ENCODE results near the gene SYCN. TPM values are rescaled to one million over a fixed set of nuclear protein-coding genes. Genes with fewer than 3 reads are reported as not detected.
"Not testable (repeated sequence)": the region's sequence is repeated elsewhere in the genome, so short reads cannot be mapped to it uniquely, and the experiment has no call there.

Gene SYCN
- total RNA-seq, 4 donors from 2014 or later: not detected

GRCh38 chr19:39232708-39233107 is 28.6 kb upstream of the SYCN start:
- no peaks in the 10 kb centered on the region for H3K27me3 ChIP-seq

GRCh38 chr19:39230096-39230764 is 26.2 kb upstream of the SYCN start:
- TF ChIP-seq POLR2A (IDR thresholded peaks at IDR 0.05) (no peak), CTCF (IDR thresholded peaks at IDR 0.05) (no peak)
- Histone ChIP-seq H3K36me3 (no peaks in the 10 kb centered on the region), H3K9me3 (no peaks in the 10 kb centered on the region), H3K27ac (no peak overlapping the region), H3K27me3 (no peaks in the 10 kb centered on the region), H3K4me1 (no peaks in the 10 kb centered on the region), H3K4me3 (no peak overlapping the region)
- DNase-seq: no peak
- intact Hi-C loops (cut with DNase I; ENCODE audit: low total_unique reads): no loop called here

More at GRCh38 chr19:39232708-39233107, 28.6 kb upstream of the SYCN start:
- no peak for TF ChIP-seq CTCF (IDR thresholded peaks at IDR 0.05)
- H3K27ac ChIP-seq: no peak overlapping the region
- no peak overlapping the region for H3K4me3 ChIP-seq
- H3K4me1 ChIP-seq: no peaks in the 10 kb centered on the region
- H3K36me3 ChIP-seq: no peaks in the 10 kb centered on the region
- DNase-seq: no peak
- intact Hi-C loops (cut with DNase I; ENCODE audit: low total_unique reads): no loop called here
- H3K9me3 ChIP-seq: no peaks in the 10 kb centered on the region

GRCh38 chr19:39224910-39225309 is 20.8 kb upstream of the SYCN start:
- H3K27ac ChIP-seq: no peak overlapping the region
- H3K4me1 ChIP-seq: no peaks in the 10 kb centered on the region
- no peak for DNase-seq
- H3K9me3 ChIP-seq: no peaks in the 10 kb centered on the region
- no peaks in the 10 kb centered on the region for H3K36me3 ChIP-seq
- H3K27me3 ChIP-seq: no peaks in the 10 kb centered on the region
- no peak overlapping the region for H3K4me3 ChIP-seq
- TF ChIP-seq POLR2A (IDR thresholded peaks at IDR 0.05) (no peak), CTCF (IDR thresholded peaks at IDR 0.05) (no peak)
- intact Hi-C loops (cut with DNase I; ENCODE audit: low total_unique reads): no loop called here

GRCh38 chr19:39223703-39224279 is 19.7 kb upstream of the SYCN start:
- H3K9me3 ChIP-seq: no peaks in the 10 kb centered on the region
- H3K36me3 ChIP-seq: no peaks in the 10 kb centered on the region
- intact Hi-C loops (cut with DNase I; ENCODE audit: low total_unique reads): no loop called here
- no peaks in the 10 kb centered on the region for H3K27me3 ChIP-seq
- TF ChIP-seq CTCF (IDR thresholded peaks at IDR 0.05): no peak
- TF ChIP-seq POLR2A (IDR thresholded peaks at IDR 0.05): no peak
- H3K27ac ChIP-seq: no peak overlapping the region
- DNase-seq: no peak
- no peaks in the 10 kb centered on the region for H3K4me1 ChIP-seq
- no peak overlapping the region for H3K4me3 ChIP-seq

GRCh38 chr19:39219108-39219507 is 15.0 kb upstream of the SYCN start:
- H3K4me1 ChIP-seq; H3K27ac ChIP-seq; H3K36me3 ChIP-seq; DNase-seq; H3K9me3 ChIP-seq; H3K4me3 ChIP-seq; H3K27me3 ChIP-seq; intact Hi-C loops (cut with DNase I; ENCODE audit: low total_unique reads): not testable (repeated sequence)

Measured in uterus (tissue), 4 donors.